ENCODE data around the gene PIP4K2A. TPM values are rescaled to one million over a fixed set of nuclear protein-coding genes. Genes with fewer than 3 reads are reported as not detected.

Gene PIP4K2A
- total RNA-seq, 4 donors from 2014 or later: 3.1 to 19.1 (median 7.6) TPM

- Histone ChIP-seq H3K36me3 (no peaks in the 10 kb centered on the region), H3K27me3 (no peaks in the 10 kb centered on the region), H3K4me1 (peaks cover 8 to 40% (median 27%) of the 10 kb centered on the region in 3 donors), H3K27ac (no peak overlapping the region), H3K9me3 (no peaks in the 10 kb centered on the region), H3K4me3 (no peak overlapping the region)
- intact Hi-C loops (cut with DNase I): no loop called here
- no peak for TF ChIP-seq POLR2A (IDR thresholded peaks at IDR 0.05)
- TF ChIP-seq CTCF (IDR thresholded peaks at IDR 0.05): no peak
- WGBS, 2 donors: 78 to 100% methylated on average over 3 of the region's 3 CpGs
- DNase-seq: no peak
Measured at GRCh38 chr10:22644222-22644621, 70.2 kb downstream of the PIP4K2A start.

- intact Hi-C loops (cut with DNase I): no loop called here
- no peak overlapping the region for H3K27ac ChIP-seq
- H3K4me1 ChIP-seq: peaks cover 5 to 35% (median 23%) of the 10 kb centered on the region in 3 donors
- TF ChIP-seq CTCF (IDR thresholded peaks at IDR 0.05): no peak
- no peak for TF ChIP-seq POLR2A (IDR thresholded peaks at IDR 0.05)
- no peak for DNase-seq
- no peak overlapping the region for H3K4me3 ChIP-seq
- H3K36me3 ChIP-seq: no peaks in the 10 kb centered on the region
- no peaks in the 10 kb centered on the region for H3K9me3 ChIP-seq
- H3K27me3 ChIP-seq: no peaks in the 10 kb centered on the region
- 85 to 88% methylated on average over 4 of the region's 4 CpGs for WGBS, 2 donors
Measured at GRCh38 chr10:22643775-22644174, 70.6 kb downstream of the PIP4K2A start.

- Histone ChIP-seq H3K27ac (no peak overlapping the region), H3K27me3 (no peaks in the 10 kb centered on the region), H3K4me1 (peaks cover 0 to 29% (median 16%) of the 10 kb centered on the region in 3 donors), H3K4me3 (no peak overlapping the region), H3K9me3 (no peaks in the 10 kb centered on the region), H3K36me3 (no peaks in the 10 kb centered on the region)
- intact Hi-C loops (cut with DNase I): no loop called here
- TF ChIP-seq POLR2A (IDR thresholded peaks at IDR 0.05): no peak
- no peak for TF ChIP-seq CTCF (IDR thresholded peaks at IDR 0.05)
- WGBS, 2 donors: 69 to 74% methylated on average over 4 of the region's 4 CpGs
- no peak for DNase-seq
Measured at GRCh38 chr10:22643116-22643515, 71.3 kb downstream of the PIP4K2A start.

- no peaks in the 10 kb centered on the region for H3K27me3 ChIP-seq
- intact Hi-C loops (cut with DNase I): no loop called here
- peaks cover 0 to 23% (median 3%) of the 10 kb centered on the region in 3 donors for H3K4me1 ChIP-seq
- no peaks in the 10 kb centered on the region for H3K9me3 ChIP-seq
- 95% methylated on average over 4 to 5 of the region's 5 CpGs for WGBS, 2 donors
- no peaks in the 10 kb centered on the region for H3K36me3 ChIP-seq
- DNase-seq: no peak
- H3K4me3 ChIP-seq: no peak overlapping the region
- H3K27ac ChIP-seq: no peak overlapping the region
- TF ChIP-seq CTCF (IDR thresholded peaks at IDR 0.05) (no peak), POLR2A (IDR thresholded peaks at IDR 0.05) (no peak)
Measured at GRCh38 chr10:22641743-22642142, 72.6 kb downstream of the PIP4K2A start.

- WGBS, 2 donors: 91 to 94% methylated on average over 6 of the region's 6 CpGs
- no peaks in the 10 kb centered on the region for H3K9me3 ChIP-seq
- intact Hi-C loops (cut with DNase I): no loop called here
- peaks cover 0 to 15% (median 0%) of the 10 kb centered on the region in 3 donors for H3K4me1 ChIP-seq
- no peak overlapping the region for H3K4me3 ChIP-seq
- no peak overlapping the region for H3K27ac ChIP-seq
- TF ChIP-seq CTCF (IDR thresholded peaks at IDR 0.05) (no peak), POLR2A (IDR thresholded peaks at IDR 0.05) (no peak)
- DNase-seq: no peak
- no peaks in the 10 kb centered on the region for H3K36me3 ChIP-seq
- no peaks in the 10 kb centered on the region for H3K27me3 ChIP-seq
Measured at GRCh38 chr10:22640359-22640758, 74.0 kb downstream of the PIP4K2A start.
